GM23338 (cell line): Measurements from ENCODE around the gene CDKL4. TPM values are rescaled to one million over a fixed set of nuclear protein-coding genes. Genes with fewer than 3 reads are reported as not detected.

ENCODE experiments used
- ATAC-seq: fragments of 200-7000 bp; cut with Tn5 transposase; 3 replicates; pipeline ENCODE4 v1.9.1; 2020
- DNase-seq: peaks from one replicate; pipeline ENCODE4 v3.0.0-alpha.2; 2015; ENCODE audit warnings: low spot score
- H2AFZ ChIP-seq: fragments of 200-600 bp; sonication (generic); 2 replicates; pipeline ENCODE4 v1.8.0; 2016; ENCODE audit warnings: antibody characterized with exemption, mild to moderate bottlenecking, moderate library complexity
- H3F3A ChIP-seq: fragments of 200-600 bp; sonication (generic); replicated peaks from 2 replicates; pipeline ENCODE4 v1.8.0; 2017; ENCODE audit warnings: antibody characterized with exemption, mixed run types, low read depth
- H3K27ac ChIP-seq: fragments of 200-600 bp; sonication (generic); 2 replicates; pipeline ENCODE4 v1.6.1; 2016; ENCODE audit warnings: low read depth
- H3K27me3 ChIP-seq: fragments of 200-600 bp; sonication (generic); 2 replicates; pipeline ENCODE4 v1.8.0; 2016; ENCODE audit warnings: mild to moderate bottlenecking, mixed run types, moderate library complexity; ENCODE audit not compliant: insufficient read depth
- H3K36me3 ChIP-seq: fragments of 200-600 bp; sonication (generic); 2 replicates; pipeline ENCODE4 v1.8.0; 2016; ENCODE audit warnings: mild to moderate bottlenecking; ENCODE audit not compliant: insufficient read depth
- H3K4me1 ChIP-seq: fragments of 200-600 bp; sonication (generic); 2 replicates; pipeline ENCODE4 v1.8.0; 2016; ENCODE audit warnings: mild to moderate bottlenecking, moderate library complexity; ENCODE audit not compliant: insufficient read depth
- H3K4me2 ChIP-seq: fragments of 200-600 bp; sonication (generic); 2 replicates; pipeline ENCODE4 v1.7.1; 2017; ENCODE audit warnings: mixed run types
- H3K4me3 ChIP-seq: fragments of 200-600 bp; sonication (generic); 2 replicates; pipeline ENCODE4 v1.6.1; 2016; ENCODE audit warnings: mixed run types
- H3K79me2 ChIP-seq: fragments of 200-600 bp; sonication (generic); replicated peaks from 2 replicates; pipeline ENCODE4 v1.8.0; 2017; ENCODE audit warnings: mild to moderate bottlenecking; ENCODE audit not compliant: insufficient read depth
- H3K9me2 ChIP-seq: fragments of 200-600 bp; sonication (generic); 2 replicates; pipeline ENCODE4 v1.8.0; 2017; ENCODE audit not compliant: insufficient read depth
- H4K20me1 ChIP-seq: fragments of 200-600 bp; sonication (generic); replicated peaks from 2 replicates; pipeline ENCODE4 v1.8.0; 2017; ENCODE audit warnings: mild to moderate bottlenecking; ENCODE audit not compliant: insufficient read depth
- H3K27ac Mint-ChIP-seq: 2 replicates; pipeline ENCODE4 v1.8.0; 2020; ENCODE audit warnings: inconsistent platforms, mild to moderate bottlenecking, moderate library complexity, mixed read lengths
- H3K27me3 Mint-ChIP-seq: 3 replicates; pipeline ENCODE4 v1.8.0; 2022; ENCODE audit warnings: low read depth, mild to moderate bottlenecking, moderate library complexity, mixed read lengths, inconsistent platforms; ENCODE audit not compliant: insufficient read depth, poor library complexity
- H3K36me3 Mint-ChIP-seq: 3 replicates; pipeline ENCODE4 v1.8.0; 2021; ENCODE audit warnings: low read depth, mild to moderate bottlenecking, inconsistent platforms, moderate library complexity, mixed read lengths
- H3K4me1 Mint-ChIP-seq: 3 replicates; pipeline ENCODE4 v1.8.0; 2020; ENCODE audit warnings: mild to moderate bottlenecking, inconsistent platforms, mixed read lengths
- H3K4me3 Mint-ChIP-seq: 3 replicates; pipeline ENCODE4 v1.8.0; 2021; ENCODE audit warnings: moderate library complexity, mild to moderate bottlenecking, inconsistent platforms, mixed read lengths
- H3K9me3 Mint-ChIP-seq: 3 replicates; pipeline ENCODE4 v1.8.0; 2020; ENCODE audit warnings: moderate library complexity, mild to moderate bottlenecking, inconsistent platforms, mixed read lengths
- CREB1 ChIP-seq: fragments of 250-450 bp; sonication (Bioruptor Pico); IDR thresholded peaks from 2 replicates; pipeline ENCODE4 v1.5.0; 2020; ENCODE audit warnings: low read depth, mild to moderate bottlenecking, moderate library complexity
- EZH2 ChIP-seq: fragments of 200-600 bp; sonication (generic); IDR thresholded peaks from one replicate; pipeline ENCODE4 v1.8.0; 2017; ENCODE audit warnings: antibody characterized with exemption, mild to moderate bottlenecking, low read depth; ENCODE audit not compliant: unreplicated experiment
- EZH2phosphoT487 ChIP-seq: fragments of 200-600 bp; sonication (generic); IDR thresholded peaks from one replicate; pipeline ENCODE4 v1.8.1; 2018; ENCODE audit warnings: antibody characterized with exemption; ENCODE audit not compliant: unreplicated experiment
- JUNB ChIP-seq: IDR thresholded peaks from one replicate; pipeline ENCODE4 v1.6.1; 2016; ENCODE audit warnings: antibody characterized with exemption; ENCODE audit not compliant: unreplicated experiment
- NANOG ChIP-seq: IDR thresholded peaks from 2 replicates; pipeline ENCODE4 v1.6.1; 2016; ENCODE audit warnings: antibody characterized with exemption, borderline replicate concordance
- POLR2AphosphoS5 ChIP-seq: IDR thresholded peaks from 2 replicates; pipeline ENCODE4 v1.6.1; 2016; ENCODE audit warnings: antibody characterized with exemption, low read depth
- STAT1 ChIP-seq: IDR thresholded peaks from one replicate; pipeline ENCODE4 v1.6.1; 2016; ENCODE audit warnings: antibody characterized with exemption; ENCODE audit not compliant: unreplicated experiment
- ZNF331 ChIP-seq: fragments of 250-450 bp; sonication (Bioruptor Pico); IDR thresholded peaks from 2 replicates; pipeline ENCODE4 v1.5.0; 2020; ENCODE audit warnings: low read depth, mild to moderate bottlenecking, moderate library complexity
- polyA plus RNA-seq: library from polyadenylated mRNA; unstranded; fragments of >200 nt; fragmentation: Nextera tagmentation; extraction: Ambion mirVana; gene quantifications from 2 replicates; pipeline ENCODE4 v1.2.1, GENCODE V29; 2016
- total RNA-seq: library from RNA; depleted of rRNA; stranded (reverse); fragments of >200 nt; shearing (Covaris generic); gene quantifications from 2 replicates; pipeline ENCODE4 v1.2.3, GENCODE V29; 2014
- TF ChIP-seq, protein P1 (sequence below): IDR thresholded peaks from 2 replicates; pipeline ENCODE4 v1.6.1; 2016; ENCODE audit warnings: antibody characterized with exemption
- TF ChIP-seq, protein P2 (sequence below): IDR thresholded peaks from one replicate; pipeline ENCODE4 v1.6.1; 2018; ENCODE audit warnings: antibody characterized with exemption; ENCODE audit not compliant: unreplicated experiment
- TF ChIP-seq, protein P3 (sequence below), 2 experiments: fragments of 200-600 bp in 1 of 2; sonication (generic) in 1 of 2; conservative IDR thresholded peaks; 2 replicates each; pipeline versions ENCODE4 v1.5.1 to v1.6.1; 2016 to 2017; ENCODE audit warnings: antibody characterized with exemption in 2 of 2, low read depth in 2 of 2, mild to moderate bottlenecking in 2 of 2, moderate library complexity in 1 of 2
- TF ChIP-seq, protein P4 (sequence below): fragments of 250-450 bp; sonication (Bioruptor Pico); IDR thresholded peaks from 2 replicates; pipeline ENCODE4 v1.5.0; 2020; ENCODE audit warnings: mild to moderate bottlenecking, moderate library complexity

CDKL4 gene
- total and polyA plus RNA-seq, 2 experiments from 2014 or later: 0.24 TPM; not detected in 1

DNA sequence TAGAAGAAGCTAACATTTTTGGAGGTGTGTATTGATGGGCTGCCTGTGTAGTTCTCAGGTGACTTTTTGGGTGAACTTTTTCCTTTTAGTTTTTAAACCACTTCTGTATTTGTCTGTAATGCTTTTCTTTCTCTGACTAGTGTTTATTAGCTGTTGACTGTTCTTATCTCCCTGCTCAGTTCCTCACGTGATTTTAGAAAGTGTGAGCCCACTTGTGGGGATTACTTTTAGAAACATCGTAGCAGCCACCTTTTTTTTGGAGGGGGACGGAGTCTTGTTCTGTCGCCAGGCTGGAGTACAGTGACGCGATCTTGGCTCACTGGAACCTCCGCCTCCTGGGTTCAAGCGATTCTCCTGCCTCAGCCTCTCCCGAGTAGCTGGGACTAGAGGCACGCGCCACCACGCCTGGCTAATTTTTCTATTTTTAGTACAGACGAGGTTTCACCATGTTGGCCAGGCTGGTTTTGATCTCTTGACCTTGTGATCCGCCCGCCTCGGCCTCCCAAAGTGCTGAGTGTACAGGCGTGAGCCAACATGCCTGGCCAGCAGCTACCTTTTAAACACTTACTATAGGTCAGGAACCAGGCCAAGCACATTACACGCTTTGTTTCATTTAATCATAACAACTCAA is 9.2 kb upstream of the CDKL4 start (continued):
- TF ChIP-seq EZH2phosphoT487: no peak
- no peak for TF ChIP-seq EZH2
- TF ChIP-seq CREB1 (CRISPR knock-in tag): no peak

DNA sequence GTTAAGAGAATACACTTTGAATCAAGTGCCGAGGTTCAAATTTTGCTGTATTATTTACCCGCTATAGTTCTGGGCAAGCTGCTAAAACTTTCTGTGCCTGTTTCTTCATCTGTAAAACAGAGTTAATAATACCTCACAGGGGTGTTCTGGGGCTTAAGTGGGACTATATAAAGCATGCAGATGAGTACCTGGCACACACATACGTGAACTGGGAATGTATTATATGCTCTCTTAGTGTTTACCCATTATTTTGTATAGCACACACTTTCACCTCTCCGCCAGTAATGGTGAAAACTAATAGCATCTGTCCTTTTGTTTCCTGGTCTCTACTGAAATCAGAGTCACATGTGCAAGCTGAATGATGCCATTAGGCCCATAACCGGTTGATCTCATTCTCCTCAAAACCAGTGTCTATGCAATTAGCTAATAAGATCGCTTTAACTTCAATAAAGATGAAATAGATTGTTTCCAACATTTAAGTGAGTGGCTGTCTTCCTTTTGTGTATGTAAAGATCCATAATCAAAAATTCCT is 3.8 kb upstream of the CDKL4 start:
- peaks cover 1% of the 10 kb centered on the region for H3K27me3 Mint-ChIP-seq
- 0 out of 2 replicates have a peak, but pooled peaks cover under 1% of the 10 kb centered on the region for H3K4me1 ChIP-seq
- H3K4me3 Mint-ChIP-seq: no peak overlapping the region
- no peaks in the 10 kb centered on the region for H4K20me1 ChIP-seq
- no peak overlapping the region for H3K27ac Mint-ChIP-seq
- H3K4me1 Mint-ChIP-seq: peaks cover under 1% of the 10 kb centered on the region; the same call in 2 of the 3 replicates
- H3K9me2 ChIP-seq: no peaks in the 10 kb centered on the region
- ATAC-seq (no peak), DNase-seq (no peak)
- no peak overlapping the region for H3K4me3 ChIP-seq
- H3K79me2 ChIP-seq: no peaks in the 10 kb centered on the region
- no peak overlapping the region for H3K4me2 ChIP-seq
- H3K9me3 Mint-ChIP-seq: peaks cover 36% of the 10 kb centered on the region
- H3K36me3 ChIP-seq: peaks cover 25% of the 10 kb centered on the region
- H3K27ac ChIP-seq: peak overlapping the region; percentile 34; the same call in 1 of the 2 replicates
- no peaks in the 10 kb centered on the region for H3K27me3 ChIP-seq
- H3K36me3 Mint-ChIP-seq: peaks cover 34% of the 10 kb centered on the region
- H2AFZ ChIP-seq: no peak overlapping the region
- H3F3A ChIP-seq: peaks cover 6% of the 10 kb centered on the region; the same call in 1 of the 2 replicates
- TF ChIP-seq, protein P1, sequence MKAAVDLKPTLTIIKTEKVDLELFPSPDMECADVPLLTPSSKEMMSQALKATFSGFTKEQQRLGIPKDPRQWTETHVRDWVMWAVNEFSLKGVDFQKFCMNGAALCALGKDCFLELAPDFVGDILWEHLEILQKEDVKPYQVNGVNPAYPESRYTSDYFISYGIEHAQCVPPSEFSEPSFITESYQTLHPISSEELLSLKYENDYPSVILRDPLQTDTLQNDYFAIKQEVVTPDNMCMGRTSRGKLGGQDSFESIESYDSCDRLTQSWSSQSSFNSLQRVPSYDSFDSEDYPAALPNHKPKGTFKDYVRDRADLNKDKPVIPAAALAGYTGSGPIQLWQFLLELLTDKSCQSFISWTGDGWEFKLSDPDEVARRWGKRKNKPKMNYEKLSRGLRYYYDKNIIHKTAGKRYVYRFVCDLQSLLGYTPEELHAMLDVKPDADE: no peak
- no peak for TF ChIP-seq STAT1
- TF ChIP-seq, protein P2, sequence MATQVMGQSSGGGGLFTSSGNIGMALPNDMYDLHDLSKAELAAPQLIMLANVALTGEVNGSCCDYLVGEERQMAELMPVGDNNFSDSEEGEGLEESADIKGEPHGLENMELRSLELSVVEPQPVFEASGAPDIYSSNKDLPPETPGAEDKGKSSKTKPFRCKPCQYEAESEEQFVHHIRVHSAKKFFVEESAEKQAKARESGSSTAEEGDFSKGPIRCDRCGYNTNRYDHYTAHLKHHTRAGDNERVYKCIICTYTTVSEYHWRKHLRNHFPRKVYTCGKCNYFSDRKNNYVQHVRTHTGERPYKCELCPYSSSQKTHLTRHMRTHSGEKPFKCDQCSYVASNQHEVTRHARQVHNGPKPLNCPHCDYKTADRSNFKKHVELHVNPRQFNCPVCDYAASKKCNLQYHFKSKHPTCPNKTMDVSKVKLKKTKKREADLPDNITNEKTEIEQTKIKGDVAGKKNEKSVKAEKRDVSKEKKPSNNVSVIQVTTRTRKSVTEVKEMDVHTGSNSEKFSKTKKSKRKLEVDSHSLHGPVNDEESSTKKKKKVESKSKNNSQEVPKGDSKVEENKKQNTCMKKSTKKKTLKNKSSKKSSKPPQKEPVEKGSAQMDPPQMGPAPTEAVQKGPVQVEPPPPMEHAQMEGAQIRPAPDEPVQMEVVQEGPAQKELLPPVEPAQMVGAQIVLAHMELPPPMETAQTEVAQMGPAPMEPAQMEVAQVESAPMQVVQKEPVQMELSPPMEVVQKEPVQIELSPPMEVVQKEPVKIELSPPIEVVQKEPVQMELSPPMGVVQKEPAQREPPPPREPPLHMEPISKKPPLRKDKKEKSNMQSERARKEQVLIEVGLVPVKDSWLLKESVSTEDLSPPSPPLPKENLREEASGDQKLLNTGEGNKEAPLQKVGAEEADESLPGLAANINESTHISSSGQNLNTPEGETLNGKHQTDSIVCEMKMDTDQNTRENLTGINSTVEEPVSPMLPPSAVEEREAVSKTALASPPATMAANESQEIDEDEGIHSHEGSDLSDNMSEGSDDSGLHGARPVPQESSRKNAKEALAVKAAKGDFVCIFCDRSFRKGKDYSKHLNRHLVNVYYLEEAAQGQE: no peak
- TF ChIP-seq EZH2: no peak
- TF ChIP-seq CREB1 (CRISPR knock-in tag): no peak
- TF ChIP-seq EZH2phosphoT487: no peak
- TF ChIP-seq NANOG: no peak
- TF ChIP-seq JUNB: no peak
- TF ChIP-seq POLR2AphosphoS5: no peak
- TF ChIP-seq, protein P3, sequence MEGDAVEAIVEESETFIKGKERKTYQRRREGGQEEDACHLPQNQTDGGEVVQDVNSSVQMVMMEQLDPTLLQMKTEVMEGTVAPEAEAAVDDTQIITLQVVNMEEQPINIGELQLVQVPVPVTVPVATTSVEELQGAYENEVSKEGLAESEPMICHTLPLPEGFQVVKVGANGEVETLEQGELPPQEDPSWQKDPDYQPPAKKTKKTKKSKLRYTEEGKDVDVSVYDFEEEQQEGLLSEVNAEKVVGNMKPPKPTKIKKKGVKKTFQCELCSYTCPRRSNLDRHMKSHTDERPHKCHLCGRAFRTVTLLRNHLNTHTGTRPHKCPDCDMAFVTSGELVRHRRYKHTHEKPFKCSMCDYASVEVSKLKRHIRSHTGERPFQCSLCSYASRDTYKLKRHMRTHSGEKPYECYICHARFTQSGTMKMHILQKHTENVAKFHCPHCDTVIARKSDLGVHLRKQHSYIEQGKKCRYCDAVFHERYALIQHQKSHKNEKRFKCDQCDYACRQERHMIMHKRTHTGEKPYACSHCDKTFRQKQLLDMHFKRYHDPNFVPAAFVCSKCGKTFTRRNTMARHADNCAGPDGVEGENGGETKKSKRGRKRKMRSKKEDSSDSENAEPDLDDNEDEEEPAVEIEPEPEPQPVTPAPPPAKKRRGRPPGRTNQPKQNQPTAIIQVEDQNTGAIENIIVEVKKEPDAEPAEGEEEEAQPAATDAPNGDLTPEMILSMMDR (conservative IDR thresholded peaks at IDR 0.05; ENCODE audit: low read depth in 2 of 2): no peak
- TF ChIP-seq, protein P4, sequence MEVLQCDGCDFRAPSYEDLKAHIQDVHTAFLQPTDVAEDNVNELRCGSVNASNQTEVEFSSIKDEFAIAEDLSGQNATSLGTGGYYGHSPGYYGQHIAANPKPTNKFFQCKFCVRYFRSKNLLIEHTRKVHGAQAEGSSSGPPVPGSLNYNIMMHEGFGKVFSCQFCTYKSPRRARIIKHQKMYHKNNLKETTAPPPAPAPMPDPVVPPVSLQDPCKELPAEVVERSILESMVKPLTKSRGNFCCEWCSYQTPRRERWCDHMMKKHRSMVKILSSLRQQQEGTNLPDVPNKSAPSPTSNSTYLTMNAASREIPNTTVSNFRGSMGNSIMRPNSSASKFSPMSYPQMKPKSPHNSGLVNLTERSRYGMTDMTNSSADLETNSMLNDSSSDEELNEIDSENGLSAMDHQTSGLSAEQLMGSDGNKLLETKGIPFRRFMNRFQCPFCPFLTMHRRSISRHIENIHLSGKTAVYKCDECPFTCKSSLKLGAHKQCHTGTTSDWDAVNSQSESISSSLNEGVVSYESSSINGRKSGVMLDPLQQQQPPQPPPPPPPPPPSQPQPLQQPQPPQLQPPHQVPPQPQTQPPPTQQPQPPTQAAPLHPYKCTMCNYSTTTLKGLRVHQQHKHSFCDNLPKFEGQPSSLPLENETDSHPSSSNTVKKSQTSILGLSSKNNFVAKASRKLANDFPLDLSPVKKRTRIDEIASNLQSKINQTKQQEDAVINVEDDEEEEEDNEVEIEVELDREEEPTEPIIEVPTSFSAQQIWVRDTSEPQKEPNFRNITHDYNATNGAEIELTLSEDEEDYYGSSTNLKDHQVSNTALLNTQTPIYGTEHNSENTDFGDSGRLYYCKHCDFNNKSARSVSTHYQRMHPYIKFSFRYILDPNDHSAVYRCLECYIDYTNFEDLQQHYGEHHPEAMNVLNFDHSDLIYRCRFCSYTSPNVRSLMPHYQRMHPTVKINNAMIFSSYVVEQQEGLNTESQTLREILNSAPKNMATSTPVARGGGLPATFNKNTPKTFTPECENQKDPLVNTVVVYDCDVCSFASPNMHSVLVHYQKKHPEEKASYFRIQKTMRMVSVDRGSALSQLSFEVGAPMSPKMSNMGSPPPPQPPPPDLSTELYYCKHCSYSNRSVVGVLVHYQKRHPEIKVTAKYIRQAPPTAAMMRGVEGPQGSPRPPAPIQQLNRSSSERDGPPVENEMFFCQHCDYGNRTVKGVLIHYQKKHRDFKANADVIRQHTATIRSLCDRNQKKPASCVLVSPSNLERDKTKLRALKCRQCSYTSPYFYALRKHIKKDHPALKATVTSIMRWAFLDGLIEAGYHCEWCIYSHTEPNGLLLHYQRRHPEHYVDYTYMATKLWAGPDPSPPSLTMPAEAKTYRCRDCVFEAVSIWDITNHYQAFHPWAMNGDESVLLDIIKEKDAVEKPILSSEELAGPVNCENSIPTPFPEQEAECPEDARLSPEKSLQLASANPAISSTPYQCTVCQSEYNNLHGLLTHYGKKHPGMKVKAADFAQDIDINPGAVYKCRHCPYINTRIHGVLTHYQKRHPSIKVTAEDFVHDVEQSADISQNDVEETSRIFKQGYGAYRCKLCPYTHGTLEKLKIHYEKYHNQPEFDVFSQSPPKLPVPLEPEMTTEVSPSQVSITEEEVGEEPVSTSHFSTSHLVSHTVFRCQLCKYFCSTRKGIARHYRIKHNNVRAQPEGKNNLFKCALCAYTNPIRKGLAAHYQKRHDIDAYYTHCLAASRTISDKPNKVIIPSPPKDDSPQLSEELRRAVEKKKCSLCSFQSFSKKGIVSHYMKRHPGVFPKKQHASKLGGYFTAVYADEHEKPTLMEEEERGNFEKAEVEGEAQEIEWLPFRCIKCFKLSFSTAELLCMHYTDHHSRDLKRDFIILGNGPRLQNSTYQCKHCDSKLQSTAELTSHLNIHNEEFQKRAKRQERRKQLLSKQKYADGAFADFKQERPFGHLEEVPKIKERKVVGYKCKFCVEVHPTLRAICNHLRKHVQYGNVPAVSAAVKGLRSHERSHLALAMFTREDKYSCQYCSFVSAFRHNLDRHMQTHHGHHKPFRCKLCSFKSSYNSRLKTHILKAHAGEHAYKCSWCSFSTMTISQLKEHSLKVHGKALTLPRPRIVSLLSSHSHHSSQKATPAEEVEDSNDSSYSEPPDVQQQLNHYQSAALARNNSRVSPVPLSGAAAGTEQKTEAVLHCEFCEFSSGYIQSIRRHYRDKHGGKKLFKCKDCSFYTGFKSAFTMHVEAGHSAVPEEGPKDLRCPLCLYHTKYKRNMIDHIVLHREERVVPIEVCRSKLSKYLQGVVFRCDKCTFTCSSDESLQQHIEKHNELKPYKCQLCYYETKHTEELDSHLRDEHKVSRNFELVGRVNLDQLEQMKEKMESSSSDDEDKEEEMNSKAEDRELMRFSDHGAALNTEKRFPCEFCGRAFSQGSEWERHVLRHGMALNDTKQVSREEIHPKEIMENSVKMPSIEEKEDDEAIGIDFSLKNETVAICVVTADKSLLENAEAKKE (CRISPR knock-in tag): no peak
- no peak for TF ChIP-seq ZNF331
